ENCODE results near the gene BUD31.

The BUD31 gene

GRCh38 chr7:99368750-99369389 lies 39.9 kb upstream of the BUD31 start:
- no peak overlapping the region for H3K4me3 ChIP-seq (ENCODE audit: low read depth, low read length)
- no peak for TF ChIP-seq CTCF (IDR thresholded peaks at IDR 0.05; ENCODE audit: low read depth, low read length, missing control alignments)
- in situ Hi-C loops (cut with HindIII; ENCODE audit: low sequenced_read_pairs): no loop called here
- peak; percentile 34 for DNase-seq (ENCODE audit: low read depth)

- H3K4me3 ChIP-seq (ENCODE audit: low read depth, low read length): no peak overlapping the region
- no peak for DNase-seq (ENCODE audit: low read depth)
- in situ Hi-C loops (cut with HindIII; ENCODE audit: low sequenced_read_pairs): no loop called here
- TF ChIP-seq CTCF (IDR thresholded peaks at IDR 0.05; ENCODE audit: low read depth, low read length, missing control alignments): no peak
Observed at GRCh38 chr7:99369767-99370391, 38.9 kb upstream of the BUD31 start.

- TF ChIP-seq CTCF (IDR thresholded peaks at IDR 0.05; ENCODE audit: low read depth, low read length, missing control alignments): no peak
- H3K4me3 ChIP-seq (ENCODE audit: low read depth, low read length): no peak overlapping the region
- no peak for DNase-seq (ENCODE audit: low read depth)
- in situ Hi-C loops (cut with HindIII; ENCODE audit: low sequenced_read_pairs): no loop called here
Observed at GRCh38 chr7:99371376-99371920, 37.3 kb upstream of the BUD31 start.

- no peak overlapping the region for H3K4me3 ChIP-seq (ENCODE audit: low read depth, low read length)
- no peak for TF ChIP-seq CTCF (IDR thresholded peaks at IDR 0.05; ENCODE audit: low read depth, low read length, missing control alignments)
- no peak for DNase-seq (ENCODE audit: low read depth)
- in situ Hi-C loops (cut with HindIII; ENCODE audit: low sequenced_read_pairs): no loop called here
Observed at GRCh38 chr7:99372275-99373090, 36.3 kb upstream of the BUD31 start.

GRCh38 chr7:99373091-99374066 lies 35.4 kb upstream of the BUD31 start:
- peak overlapping the region; percentile 66 for H3K4me3 ChIP-seq (ENCODE audit: low read depth, low read length)
- no peak for TF ChIP-seq CTCF (IDR thresholded peaks at IDR 0.05; ENCODE audit: low read depth, low read length, missing control alignments)
- no peak for DNase-seq (ENCODE audit: low read depth)
- in situ Hi-C loops (cut with HindIII; ENCODE audit: low sequenced_read_pairs): no loop called here
